Breast epithelium (tissue), 4 donors: ENCODE measurements around the gene CCDC15. TPM values are rescaled to one million over a fixed set of nuclear protein-coding genes. Genes with fewer than 3 reads are reported as not detected.

Source experiments
- DNase-seq, 2 donors: peaks; one replicate each; pipeline ENCODE4 v3.0.0-alpha.2; 2019; ENCODE audit warnings: low spot score in 2 of 2
- H3K27ac ChIP-seq, 2 donors: fragments of 200-600 bp; sonication (generic) in 1 of 2; one replicate each; pipeline ENCODE4 v1.5.1; 2016 to 2019; ENCODE audit warnings: mild to moderate bottlenecking in 1 of 2
- H3K27me3 ChIP-seq, 2 donors: fragments of 200-600 bp; sonication (generic) in 1 of 2; one replicate each; pipeline versions ENCODE4 v1.5.1 to v1.6.0; 2017 to 2019; ENCODE audit warnings: control low read depth in 1 of 2, mild to moderate bottlenecking in 1 of 2
- H3K36me3 ChIP-seq: fragments of 200-600 bp; one replicate; pipeline ENCODE4 v1.5.1; 2019
- H3K4me1 ChIP-seq, 2 donors: fragments of 200-600 bp; sonication (generic); one replicate each; pipeline ENCODE4 v1.5.1; 2016 to 2019; ENCODE audit warnings: control low read depth in 1 of 2
- H3K4me3 ChIP-seq, 3 donors: fragments of 200-600 bp; sonication (generic); 1 replicate in 2 of 3; 2 replicates in 1 of 3; pipeline ENCODE4 v1.5.1; 2016 to 2019; ENCODE audit warnings: mild to moderate bottlenecking in 3 of 3, moderate library complexity in 2 of 3
- H3K9me3 ChIP-seq, 2 donors: fragments of 200-600 bp; sonication (generic) in 1 of 2; one replicate each; pipeline ENCODE4 v1.5.1; 2016 to 2019; ENCODE audit warnings: control low read depth in 1 of 2
- POLR2A ChIP-seq: fragments of 450-650 bp; IDR thresholded peaks from one replicate; pipeline ENCODE4 v1.6.1; 2016; ENCODE audit warnings: antibody characterized with exemption, mild to moderate bottlenecking, moderate library complexity
- POLR2AphosphoS5 ChIP-seq, 3 donors: sonication (generic); formaldehyde crosslinking; IDR thresholded peaks; one replicate each; pipeline ENCODE4 v1.6.1; 2017; ENCODE audit warnings: antibody characterized with exemption in 3 of 3
- intact Hi-C: fragments of 100-400 bp; cut with DNase I; formaldehyde crosslinking; loops from one replicate; pipeline ENCODE4 v1.15.1; 2023; ENCODE audit warnings: low total_unique reads
- total RNA-seq, 3 donors: library from RNA; depleted of rRNA; stranded (reverse); fragments of >200 nt; gene quantifications; one replicate each; pipeline ENCODE4 v1.1.0, GENCODE V29; 2016
- TF ChIP-seq, protein P1 (sequence below), 3 donors: fragments of 450-650 bp; IDR thresholded peaks; one replicate each; pipeline ENCODE4 v1.5.1; 2016 to 2017; ENCODE audit warnings: antibody characterized with exemption in 3 of 3, mild to moderate bottlenecking in 3 of 3, moderate library complexity in 3 of 3

CCDC15 gene
- total RNA-seq, 3 donors from 2014 or later, result 2.1 to 4.4 (median 2.6) TPM

DNA sequence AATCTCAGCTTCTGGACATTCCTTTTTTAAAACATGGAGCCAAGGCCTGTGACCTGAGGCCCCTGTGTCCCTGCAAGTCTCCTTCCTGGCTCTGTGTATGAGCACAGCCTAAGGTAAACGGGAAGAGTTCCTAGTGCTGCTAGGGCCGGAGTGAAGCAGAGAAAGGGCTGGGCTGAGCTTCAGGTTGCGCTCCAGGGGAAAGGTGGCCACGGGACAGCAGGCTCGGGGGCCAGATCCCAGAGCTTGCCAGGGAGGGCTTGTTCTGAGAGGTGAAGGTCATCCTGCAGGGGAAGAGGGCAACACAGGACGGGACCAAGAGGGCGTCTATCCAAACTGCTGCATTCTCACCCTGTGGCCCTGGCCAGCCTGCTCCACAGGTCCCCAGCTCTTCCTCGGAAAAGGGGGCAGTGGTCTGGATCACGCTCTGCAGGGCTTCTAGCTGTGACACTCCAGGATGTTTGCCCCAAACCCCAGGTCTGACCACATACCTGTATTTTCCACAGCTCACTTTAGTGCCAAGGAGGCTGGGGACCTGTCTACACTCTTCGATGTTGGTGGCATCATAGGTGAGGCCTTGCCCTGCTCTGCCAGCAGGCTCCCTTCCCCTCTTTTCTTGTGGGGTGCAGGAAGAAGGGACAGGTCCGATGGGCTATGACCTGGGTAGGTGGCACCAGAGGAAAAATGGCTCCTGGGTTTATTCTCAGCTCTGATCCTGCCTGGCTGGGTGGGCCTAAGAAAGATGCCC lies 129.5 kb downstream of the CCDC15 start:
- Histone ChIP-seq H3K27me3 (peaks cover 0 to 3% of the 10 kb centered on the region in 2 donors), H3K36me3 (no peaks in the 10 kb centered on the region), H3K4me3 (no peak overlapping the region), H3K4me1 (no peaks in the 10 kb centered on the region), H3K27ac (no peak overlapping the region), H3K9me3 (no peaks in the 10 kb centered on the region)
- intact Hi-C loops, result no loop called here
- no peak for TF ChIP-seq POLR2A
- TF ChIP-seq POLR2AphosphoS5 (IDR thresholded peaks at IDR 0.05), result no peak
- TF ChIP-seq, protein P1, sequence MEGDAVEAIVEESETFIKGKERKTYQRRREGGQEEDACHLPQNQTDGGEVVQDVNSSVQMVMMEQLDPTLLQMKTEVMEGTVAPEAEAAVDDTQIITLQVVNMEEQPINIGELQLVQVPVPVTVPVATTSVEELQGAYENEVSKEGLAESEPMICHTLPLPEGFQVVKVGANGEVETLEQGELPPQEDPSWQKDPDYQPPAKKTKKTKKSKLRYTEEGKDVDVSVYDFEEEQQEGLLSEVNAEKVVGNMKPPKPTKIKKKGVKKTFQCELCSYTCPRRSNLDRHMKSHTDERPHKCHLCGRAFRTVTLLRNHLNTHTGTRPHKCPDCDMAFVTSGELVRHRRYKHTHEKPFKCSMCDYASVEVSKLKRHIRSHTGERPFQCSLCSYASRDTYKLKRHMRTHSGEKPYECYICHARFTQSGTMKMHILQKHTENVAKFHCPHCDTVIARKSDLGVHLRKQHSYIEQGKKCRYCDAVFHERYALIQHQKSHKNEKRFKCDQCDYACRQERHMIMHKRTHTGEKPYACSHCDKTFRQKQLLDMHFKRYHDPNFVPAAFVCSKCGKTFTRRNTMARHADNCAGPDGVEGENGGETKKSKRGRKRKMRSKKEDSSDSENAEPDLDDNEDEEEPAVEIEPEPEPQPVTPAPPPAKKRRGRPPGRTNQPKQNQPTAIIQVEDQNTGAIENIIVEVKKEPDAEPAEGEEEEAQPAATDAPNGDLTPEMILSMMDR (IDR thresholded peaks at IDR 0.05), result no peak
- no peak for DNase-seq

DNA sequence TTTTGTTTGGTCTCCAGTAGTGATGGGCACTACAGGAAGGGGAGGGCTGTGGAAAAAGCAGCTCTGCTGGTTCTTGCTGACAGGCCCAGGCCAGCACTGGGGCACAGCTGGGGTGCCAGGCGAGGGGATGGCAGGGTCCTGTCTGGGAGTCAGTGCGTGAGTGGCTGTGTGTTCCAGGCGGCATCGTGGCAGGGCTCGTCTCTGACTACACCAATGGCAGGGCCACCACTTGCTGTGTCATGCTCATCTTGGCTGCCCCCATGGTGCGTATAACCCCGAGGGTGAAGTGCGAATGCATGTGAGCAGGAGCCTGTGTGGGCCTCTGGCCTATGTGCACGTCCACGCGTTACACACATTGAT lies 130.0 kb downstream of the CCDC15 start:
- no peak for DNase-seq
- intact Hi-C loops, result no loop called here
- no peaks in the 10 kb centered on the region for H3K9me3 ChIP-seq
- TF ChIP-seq POLR2AphosphoS5 (IDR thresholded peaks at IDR 0.05) (no peak), POLR2A (no peak)
- TF ChIP-seq, protein P1 (IDR thresholded peaks at IDR 0.05), result no peak
- H3K27ac ChIP-seq, result no peak overlapping the region
- peaks cover 0 to 3% of the 10 kb centered on the region in 2 donors for H3K27me3 ChIP-seq
- no peak overlapping the region for H3K4me3 ChIP-seq
- no peaks in the 10 kb centered on the region for H3K4me1 ChIP-seq
- no peaks in the 10 kb centered on the region for H3K36me3 ChIP-seq

DNA sequence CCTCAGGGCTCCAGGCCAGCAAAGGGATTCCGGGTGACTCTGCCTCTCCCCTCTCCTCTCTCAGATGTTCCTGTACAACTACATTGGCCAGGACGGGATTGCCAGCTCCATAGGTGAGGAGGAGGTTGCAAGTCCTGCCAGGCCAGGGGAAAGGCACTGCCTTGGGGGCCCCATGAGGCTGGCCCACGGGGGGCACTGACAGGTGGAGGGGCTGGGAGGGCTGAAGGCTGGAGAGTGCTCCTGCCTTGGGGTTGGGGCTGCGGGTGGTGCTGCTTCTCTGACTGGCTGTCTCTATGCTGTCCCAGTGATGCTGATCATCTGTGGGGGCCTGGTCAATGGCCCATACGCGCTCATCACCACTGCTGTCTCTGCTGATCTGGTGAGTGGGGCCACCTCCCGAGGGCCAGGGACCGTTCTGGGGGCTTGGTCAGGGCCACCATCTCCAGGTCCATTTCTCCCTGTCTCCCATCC lies 130.8 kb downstream of the CCDC15 start:
- intact Hi-C loops, result no loop called here
- H3K4me3 ChIP-seq, result no peak overlapping the region
- H3K27me3 ChIP-seq, result peaks cover 0 to 3% of the 10 kb centered on the region in 2 donors
- H3K27ac ChIP-seq, result no peak overlapping the region
- H3K4me1 ChIP-seq, result no peaks in the 10 kb centered on the region
- no peak for DNase-seq
- no peaks in the 10 kb centered on the region for H3K36me3 ChIP-seq
- H3K9me3 ChIP-seq, result no peaks in the 10 kb centered on the region
- TF ChIP-seq, protein P1 (IDR thresholded peaks at IDR 0.05), result no peak
- no peak for TF ChIP-seq POLR2A

DNA sequence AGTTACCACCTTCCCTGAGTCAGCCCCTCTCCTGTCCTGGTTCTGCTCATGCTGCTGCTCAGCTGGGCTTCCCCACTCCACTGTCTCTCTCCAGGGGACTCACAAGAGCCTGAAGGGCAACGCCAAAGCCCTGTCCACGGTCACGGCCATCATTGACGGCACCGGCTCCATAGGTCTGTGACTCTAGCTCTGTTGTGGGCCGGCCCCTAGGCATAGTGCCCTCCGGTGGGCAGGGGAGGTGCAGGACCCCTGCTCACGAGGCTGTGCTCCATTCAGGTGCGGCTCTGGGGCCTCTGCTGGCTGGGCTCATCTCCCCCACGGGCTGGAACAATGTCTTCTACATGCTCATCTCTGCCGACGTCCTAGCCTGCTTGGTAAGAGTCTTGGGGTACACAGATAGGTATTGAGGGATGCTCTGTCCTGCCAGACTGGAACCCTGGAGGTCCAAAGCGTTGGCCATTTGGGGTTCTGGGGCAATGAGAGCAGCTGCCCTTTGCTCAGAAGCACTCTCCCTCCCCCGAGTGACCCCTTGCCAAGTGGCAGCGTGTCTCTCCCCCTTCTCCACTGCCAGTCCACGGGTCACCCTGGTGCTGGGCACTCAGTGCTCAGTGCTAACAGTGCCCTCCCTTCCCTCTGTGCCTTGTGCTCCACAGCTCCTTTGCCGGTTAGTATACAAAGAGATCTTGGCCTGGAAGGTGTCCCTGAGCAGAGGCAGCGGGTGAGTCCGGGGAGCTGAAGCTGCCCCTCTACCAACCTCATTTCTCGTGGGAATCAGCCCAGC lies 131.5 kb downstream of the CCDC15 start:
- DNase-seq, result no peak
- peaks cover 0 to 3% of the 10 kb centered on the region in 2 donors for H3K27me3 ChIP-seq
- H3K36me3 ChIP-seq, result no peaks in the 10 kb centered on the region
- H3K9me3 ChIP-seq, result no peaks in the 10 kb centered on the region
- intact Hi-C loops, result no loop called here
- H3K4me3 ChIP-seq, result no peak overlapping the region
- TF ChIP-seq, protein P1 (IDR thresholded peaks at IDR 0.05), result no peak
- no peak for TF ChIP-seq POLR2AphosphoS5 (IDR thresholded peaks at IDR 0.05)
- no peak for TF ChIP-seq POLR2A
- H3K27ac ChIP-seq, result no peak overlapping the region
- H3K4me1 ChIP-seq, result no peaks in the 10 kb centered on the region
